Suprapubic skin (tissue), 4 donors: ENCODE measurements around the gene SSRP1. TPM values are rescaled to one million over a fixed set of nuclear protein-coding genes. Genes with fewer than 3 reads are reported as not detected.

ENCODE experiments used
- DNase-seq, 2 donors: peaks; one replicate each; pipeline ENCODE4 v3.0.0-alpha.2; 2019; ENCODE audit warnings: low spot score in 2 of 2
- H3K27ac ChIP-seq: fragments of 200-600 bp; sonication (generic); one replicate; pipeline ENCODE4 v1.5.1; 2019
- H3K27me3 ChIP-seq: fragments of 200-600 bp; sonication (generic); one replicate; pipeline ENCODE4 v1.5.1; 2019
- H3K36me3 ChIP-seq: fragments of 200-600 bp; sonication (generic); one replicate; pipeline ENCODE4 v1.5.1; 2019
- H3K4me1 ChIP-seq: fragments of 200-600 bp; sonication (generic); one replicate; pipeline ENCODE4 v1.5.1; 2019
- H3K4me3 ChIP-seq: fragments of 200-600 bp; sonication (generic); one replicate; pipeline ENCODE4 v1.5.1; 2019; ENCODE audit warnings: mild to moderate bottlenecking
- H3K9me3 ChIP-seq: fragments of 200-600 bp; sonication (generic); one replicate; pipeline ENCODE4 v1.5.1; 2019
- EP300 ChIP-seq: sonication (generic); formaldehyde crosslinking; IDR thresholded peaks from one replicate; pipeline ENCODE4 v1.6.1; 2017; ENCODE audit warnings: antibody characterized with exemption
- POLR2A ChIP-seq, 2 donors: fragments of 450-650 bp; IDR thresholded peaks; one replicate each; pipeline ENCODE4 v1.6.1; 2017; ENCODE audit warnings: antibody characterized with exemption in 2 of 2, mild to moderate bottlenecking in 2 of 2, moderate library complexity in 2 of 2
- POLR2AphosphoS5 ChIP-seq, 3 donors: sonication (generic); formaldehyde crosslinking; IDR thresholded peaks; one replicate each; pipeline ENCODE4 v1.6.1; 2017; ENCODE audit warnings: antibody characterized with exemption in 3 of 3
- WGBS: methylation state at CpG from one replicate; pipeline ENCODE4 v1.1.5; 2018; 5-methylcytosine and 5-hydroxymethylcytosine counted together
- total RNA-seq, 4 donors: library from RNA; depleted of rRNA; stranded (reverse); fragments of >200 nt; gene quantifications; one replicate each; pipeline ENCODE4 v1.1.0, GENCODE V29; 2016
- TF ChIP-seq, protein P1 (sequence below), 2 donors: fragments of 200-600 bp in 1 of 2; fragments of 450-650 bp in 1 of 2; sonication (generic) in 1 of 2; IDR thresholded peaks; one replicate each; pipeline ENCODE4 v1.5.1; 2016 to 2019; ENCODE audit warnings: antibody characterized with exemption in 2 of 2, mild to moderate bottlenecking in 1 of 2, moderate library complexity in 1 of 2

Gene SSRP1
- total RNA-seq, 4 donors from 2014 or later: 59.9 to 96.5 (median 67.9) TPM

DNA sequence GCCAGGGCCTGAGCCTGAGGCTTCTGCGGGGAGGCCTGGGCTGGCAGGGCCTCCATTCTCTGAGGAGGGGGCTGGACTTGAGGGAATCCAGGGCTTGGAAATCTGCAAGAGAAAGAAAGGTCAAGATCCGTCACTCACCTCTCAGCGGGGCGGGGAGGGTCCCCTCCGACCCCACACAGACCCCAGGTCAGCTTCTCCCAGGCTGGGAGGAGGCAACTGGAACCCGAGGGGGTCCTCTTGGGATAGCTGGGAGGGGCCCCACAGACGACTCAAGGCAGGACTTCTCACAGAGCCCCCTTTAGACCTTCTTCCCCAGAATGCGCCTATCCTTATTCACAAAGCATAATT is 21.9 kb downstream of the SSRP1 start:
- Histone ChIP-seq H3K9me3 (no peaks in the 10 kb centered on the region), H3K27me3 (no peaks in the 10 kb centered on the region), H3K4me3 (no peak overlapping the region), H3K27ac (peak overlapping the region; percentile 93), H3K36me3 (peaks cover 73% of the 10 kb centered on the region), H3K4me1 (peaks cover 97% of the 10 kb centered on the region)
- DNase-seq: no peak
- no peak for TF ChIP-seq POLR2AphosphoS5 (IDR thresholded peaks at IDR 0.05)
- TF ChIP-seq, protein P1, sequence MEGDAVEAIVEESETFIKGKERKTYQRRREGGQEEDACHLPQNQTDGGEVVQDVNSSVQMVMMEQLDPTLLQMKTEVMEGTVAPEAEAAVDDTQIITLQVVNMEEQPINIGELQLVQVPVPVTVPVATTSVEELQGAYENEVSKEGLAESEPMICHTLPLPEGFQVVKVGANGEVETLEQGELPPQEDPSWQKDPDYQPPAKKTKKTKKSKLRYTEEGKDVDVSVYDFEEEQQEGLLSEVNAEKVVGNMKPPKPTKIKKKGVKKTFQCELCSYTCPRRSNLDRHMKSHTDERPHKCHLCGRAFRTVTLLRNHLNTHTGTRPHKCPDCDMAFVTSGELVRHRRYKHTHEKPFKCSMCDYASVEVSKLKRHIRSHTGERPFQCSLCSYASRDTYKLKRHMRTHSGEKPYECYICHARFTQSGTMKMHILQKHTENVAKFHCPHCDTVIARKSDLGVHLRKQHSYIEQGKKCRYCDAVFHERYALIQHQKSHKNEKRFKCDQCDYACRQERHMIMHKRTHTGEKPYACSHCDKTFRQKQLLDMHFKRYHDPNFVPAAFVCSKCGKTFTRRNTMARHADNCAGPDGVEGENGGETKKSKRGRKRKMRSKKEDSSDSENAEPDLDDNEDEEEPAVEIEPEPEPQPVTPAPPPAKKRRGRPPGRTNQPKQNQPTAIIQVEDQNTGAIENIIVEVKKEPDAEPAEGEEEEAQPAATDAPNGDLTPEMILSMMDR (IDR thresholded peaks at IDR 0.05): no peak
- TF ChIP-seq POLR2A (IDR thresholded peaks at IDR 0.05): no peak
- TF ChIP-seq EP300: no peak
- WGBS: 77% methylated on average over 5 of the region's 8 CpGs

DNA sequence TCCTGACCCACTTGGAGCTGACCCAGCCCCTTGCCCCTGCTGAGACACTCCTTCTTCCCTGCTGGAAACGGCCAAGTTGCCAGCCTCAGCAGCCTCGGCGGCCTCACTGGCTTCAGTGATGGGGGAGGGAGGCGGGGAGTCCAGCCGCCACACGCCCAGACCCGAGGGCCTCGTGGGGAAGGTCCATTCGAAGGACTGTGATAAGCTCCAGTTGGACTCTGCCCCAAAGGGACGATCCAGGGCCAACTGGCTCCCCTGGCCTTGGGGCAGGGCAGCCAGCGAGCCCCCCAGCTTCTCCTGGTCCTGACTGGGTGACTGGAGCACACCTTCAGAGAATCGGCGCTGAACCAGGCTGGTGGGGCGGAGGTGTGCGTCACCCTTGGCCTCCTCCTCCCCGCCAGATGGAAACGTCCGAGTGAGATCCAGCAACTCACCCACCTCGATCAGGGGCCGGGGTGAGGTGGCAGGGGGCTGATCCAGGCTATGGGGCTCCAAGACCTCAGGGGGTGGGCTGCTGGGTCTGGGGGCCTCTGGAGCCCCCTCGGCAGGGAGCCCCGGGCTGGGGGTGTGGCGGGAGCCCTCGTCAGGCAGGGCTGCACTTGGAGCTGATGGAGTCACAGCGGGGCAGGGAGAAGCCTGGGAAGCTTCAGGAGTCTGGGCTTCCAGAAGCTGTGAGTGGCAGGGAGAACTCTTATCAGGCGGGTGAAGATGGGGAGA is 22.5 kb downstream of the SSRP1 start:
- H3K9me3 ChIP-seq: no peaks in the 10 kb centered on the region
- peak in 1 of 2 donors; percentile 77 for DNase-seq
- WGBS: 44% methylated on average over 14 of the region's 26 CpGs
- H3K4me1 ChIP-seq: peaks cover 97% of the 10 kb centered on the region
- no peaks in the 10 kb centered on the region for H3K27me3 ChIP-seq
- TF ChIP-seq POLR2A (IDR thresholded peaks at IDR 0.05) (no peak), POLR2AphosphoS5 (IDR thresholded peaks at IDR 0.05) (no peak), EP300 (no peak)
- TF ChIP-seq, protein P1 (IDR thresholded peaks at IDR 0.05): no peak
- H3K4me3 ChIP-seq: no peak overlapping the region
- H3K27ac ChIP-seq: peak overlapping the region; percentile 93
- H3K36me3 ChIP-seq: peaks cover 68% of the 10 kb centered on the region

DNA sequence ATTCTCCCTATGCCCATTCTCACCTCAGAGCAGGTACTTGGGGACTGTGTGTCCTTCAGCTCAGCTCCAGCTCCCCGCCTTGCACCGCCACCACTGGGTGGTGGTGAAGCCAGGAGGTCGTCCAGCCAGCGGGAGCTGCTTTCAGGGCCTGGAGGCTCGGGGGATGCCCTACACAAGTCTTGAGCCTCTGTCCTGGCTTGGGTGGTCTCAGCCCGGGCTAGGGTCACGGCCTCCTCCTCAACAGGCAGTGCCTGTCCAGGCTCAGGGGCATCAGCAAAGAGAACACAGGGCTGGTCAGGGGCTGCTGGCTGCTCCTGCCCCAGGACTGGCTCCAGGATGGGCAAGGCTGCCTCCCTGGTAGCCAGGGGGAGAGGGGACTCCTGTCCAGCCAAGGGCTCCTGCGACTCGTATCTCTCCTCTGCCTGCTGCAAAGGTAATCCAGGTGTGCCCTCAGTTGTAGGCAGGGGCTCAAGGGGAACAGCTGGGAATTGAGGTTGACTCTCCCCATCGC is 23.1 kb downstream of the SSRP1 start:
- Histone ChIP-seq H3K9me3 (no peaks in the 10 kb centered on the region), H3K27me3 (no peaks in the 10 kb centered on the region), H3K27ac (peak overlapping the region; percentile 93), H3K4me3 (no peak overlapping the region), H3K36me3 (peaks cover 62% of the 10 kb centered on the region), H3K4me1 (peaks cover 97% of the 10 kb centered on the region)
- 61% methylated on average over 8 of the region's 10 CpGs for WGBS
- DNase-seq: peak in 1 of 2 donors; percentile 81
- TF ChIP-seq POLR2AphosphoS5 (IDR thresholded peaks at IDR 0.05) (peak in 1 of 3 donors; percentile 3), POLR2A (IDR thresholded peaks at IDR 0.05) (no peak)

DNA sequence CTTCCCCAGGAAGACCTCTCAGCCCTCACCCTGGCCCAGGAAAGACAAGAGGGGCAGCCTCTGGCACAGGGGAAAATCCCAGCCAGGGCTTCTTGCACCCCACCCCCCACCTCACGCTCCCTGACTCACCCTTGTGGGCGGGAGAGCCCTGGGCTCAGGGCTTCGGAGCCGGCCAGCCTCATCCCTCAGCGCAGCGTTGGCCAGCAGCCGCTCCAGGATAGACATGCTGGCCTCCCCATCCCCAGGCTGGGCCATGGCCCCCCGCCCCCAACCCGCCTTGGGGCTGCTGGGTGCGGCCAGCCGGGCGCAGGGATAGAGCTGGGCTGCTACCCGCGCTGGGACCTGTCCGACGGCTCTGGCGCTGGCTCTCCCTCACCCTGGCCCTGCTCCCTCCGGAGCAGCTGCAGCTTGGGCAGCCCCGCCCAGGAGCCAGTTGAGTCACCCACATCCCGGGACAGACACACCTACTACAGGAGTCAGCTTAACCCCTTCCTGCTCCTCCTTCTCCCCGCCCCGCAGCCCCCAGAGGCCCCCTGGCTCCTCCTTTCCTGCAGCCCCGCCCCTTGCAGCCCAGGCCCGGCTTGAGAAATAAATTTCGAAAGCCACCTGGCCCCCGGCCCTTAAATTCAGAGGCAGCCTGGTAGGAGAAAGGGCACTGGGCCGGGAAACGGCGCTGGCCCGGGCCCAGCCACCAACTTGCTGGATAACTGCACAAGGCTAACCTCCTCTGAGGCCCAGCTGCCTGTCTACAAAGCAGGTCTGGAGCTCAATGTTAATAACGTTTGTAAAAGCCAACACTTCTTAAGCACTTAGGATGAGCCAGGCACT is 24.4 kb downstream of the SSRP1 start:
- WGBS: 8% methylated on average over 4 of the region's 31 CpGs
- peaks cover 49% of the 10 kb centered on the region for H3K36me3 ChIP-seq
- TF ChIP-seq POLR2AphosphoS5 (IDR thresholded peaks at IDR 0.05) (peak in 2 of 3 donors; percentile 43 to 53), POLR2A (IDR thresholded peaks at IDR 0.05) (peak in 1 of 2 donors; percentile 61)
- TF ChIP-seq, protein P1 (IDR thresholded peaks at IDR 0.05): no peak

DNA sequence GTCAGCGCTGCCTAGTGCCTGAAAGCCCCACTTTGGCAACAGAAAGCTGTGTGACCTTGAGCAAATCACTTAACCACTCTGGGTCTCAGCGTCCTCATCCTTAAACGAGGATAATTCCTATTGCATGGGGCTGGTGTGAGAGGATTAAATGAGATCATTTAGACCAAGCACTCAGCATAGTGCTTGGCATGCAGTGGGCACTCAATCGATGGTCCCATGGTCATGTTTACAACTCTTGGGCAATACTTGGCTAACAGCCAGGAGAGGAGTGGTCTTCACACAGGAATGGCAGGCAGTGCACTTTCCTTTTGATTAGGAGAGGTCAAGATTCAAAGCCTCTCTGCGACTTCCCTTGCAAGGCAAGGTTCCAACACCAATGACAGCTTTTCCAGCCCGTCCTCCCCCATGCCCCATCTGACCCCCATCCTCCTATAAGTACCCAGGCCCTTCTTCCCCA is 25.0 kb downstream of the SSRP1 start:
- 20% methylated on average over 5 of the region's 6 CpGs for WGBS
- H3K36me3 ChIP-seq: peaks cover 43% of the 10 kb centered on the region
- H3K9me3 ChIP-seq: no peaks in the 10 kb centered on the region
- H3K4me1 ChIP-seq: peaks cover 97% of the 10 kb centered on the region
- peak overlapping the region; percentile 58 for H3K4me3 ChIP-seq
- TF ChIP-seq POLR2AphosphoS5 (IDR thresholded peaks at IDR 0.05) (peak in 2 of 3 donors; percentile 36 to 59), EP300 (no peak), POLR2A (IDR thresholded peaks at IDR 0.05) (no peak)
- peak overlapping the region; percentile 93 for H3K27ac ChIP-seq
- H3K27me3 ChIP-seq: no peaks in the 10 kb centered on the region
- DNase-seq: peak; percentile 77 to 80

More for the DNA sequence above, 24.4 kb downstream of the SSRP1 start:
- peak overlapping the region; percentile 93 for H3K27ac ChIP-seq
- peak; percentile 97 to 98 for DNase-seq
- no peaks in the 10 kb centered on the region for H3K9me3 ChIP-seq
- H3K4me3 ChIP-seq: peak overlapping the region; percentile 58
- H3K27me3 ChIP-seq: no peaks in the 10 kb centered on the region
- H3K4me1 ChIP-seq: peaks cover 97% of the 10 kb centered on the region
